HG03108 (cell line): ENCODE data around the gene SMYD3.
A peak's percentile ranks its signal among the peaks of the same experiment; 100 is the strongest.

ENCODE experiments used
- ATAC-seq: cut with Tn5 transposase; IDR thresholded peaks from one replicate; pipeline ENCODE4 v1.9.1; 2021; ENCODE audit warnings: moderate library complexity; ENCODE audit not compliant: unreplicated experiment

SMYD3 gene

DNA sequence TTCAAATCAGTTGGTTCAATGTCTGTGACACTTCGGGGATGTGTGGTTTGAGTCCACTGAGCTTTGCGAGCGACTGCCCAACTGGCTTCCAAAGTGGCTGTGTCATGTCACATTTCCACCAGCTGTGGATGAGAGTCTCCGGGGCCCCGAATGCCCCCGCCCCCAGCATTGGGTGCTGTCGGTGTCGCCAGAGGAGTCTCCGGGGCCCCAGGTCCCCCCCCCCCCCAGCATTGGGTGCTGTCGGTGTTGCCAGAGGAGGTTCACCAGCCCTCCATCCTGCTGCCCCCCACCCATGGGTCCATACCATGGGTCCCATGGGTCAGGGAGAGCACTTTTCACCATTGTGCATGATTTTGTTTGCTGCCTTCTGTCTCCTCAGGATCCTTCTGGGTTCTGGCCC is 9.0 kb upstream of the SMYD3 start:
- ATAC-seq: no peak

DNA sequence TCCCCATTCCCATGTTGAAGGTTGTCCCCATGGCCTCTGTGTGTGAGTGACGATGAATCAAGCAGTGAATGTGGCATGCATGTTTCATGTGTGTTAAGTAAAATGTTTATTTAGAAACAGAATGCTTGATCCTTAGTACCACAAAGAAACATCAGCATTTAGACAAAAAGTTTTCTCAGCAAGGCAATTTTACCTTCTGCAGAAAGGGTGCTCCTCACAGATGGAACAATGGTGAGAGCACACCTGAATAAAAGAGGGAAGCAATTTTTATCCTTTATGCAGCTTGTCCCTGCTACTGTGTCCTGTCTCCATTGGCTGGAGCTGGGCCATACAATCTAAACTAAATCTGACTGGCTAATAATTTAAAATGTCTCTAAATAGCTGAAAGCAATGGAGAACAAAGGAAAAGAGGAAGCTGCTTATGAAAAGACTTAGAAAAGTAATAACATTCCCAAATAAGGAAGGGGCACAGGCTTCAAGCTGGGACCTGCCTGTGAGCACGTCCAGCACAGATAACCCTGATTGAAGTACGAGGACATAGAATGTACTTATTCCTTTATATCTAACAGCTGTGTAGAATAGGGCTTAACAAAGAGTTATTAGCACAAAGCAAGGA is 8.4 kb upstream of the SMYD3 start:
- ATAC-seq: no peak

DNA sequence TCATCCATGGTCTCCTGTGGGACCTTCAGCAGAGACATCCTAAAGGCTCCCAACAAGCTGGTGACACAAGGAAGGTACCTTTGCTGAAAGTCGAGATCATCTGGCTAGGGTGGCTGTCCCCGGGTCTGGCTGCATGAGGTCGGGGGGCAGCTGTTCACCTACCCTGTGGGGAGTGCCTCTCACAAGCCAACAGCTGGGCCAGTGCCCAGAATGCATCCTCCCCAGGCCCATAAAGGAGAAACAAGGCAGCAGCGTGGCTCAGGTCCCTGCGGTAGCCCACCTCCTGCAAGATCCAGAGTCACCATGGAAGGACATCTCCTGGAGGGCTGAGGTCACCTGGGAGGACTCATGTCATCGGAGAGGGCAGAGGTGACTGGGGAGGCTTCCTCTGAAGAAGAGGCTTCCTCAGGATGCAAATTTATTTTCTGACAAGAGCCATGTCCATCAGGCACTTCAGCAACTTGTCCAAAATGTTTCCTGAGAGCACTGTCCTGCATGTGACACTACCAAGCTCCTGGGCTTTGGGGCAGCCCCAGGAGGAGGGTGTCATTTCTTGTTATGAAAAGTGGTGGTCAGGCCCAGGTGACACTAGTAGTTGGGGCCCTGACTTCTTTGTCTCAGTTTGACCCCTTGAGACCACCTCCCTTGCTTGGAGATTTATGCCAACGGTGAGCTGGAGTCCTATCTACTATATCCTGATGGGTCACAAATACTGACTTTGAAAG is 6.7 kb upstream of the SMYD3 start:
- ATAC-seq: no peak

- ATAC-seq: no peak
Measured at GRCh38 chr1:246513041-246513440, 6.0 kb upstream of the SMYD3 start.

- no peak for ATAC-seq
Measured at GRCh38 chr1:246512635-246513034, 5.6 kb upstream of the SMYD3 start.

- ATAC-seq: no peak
Measured at GRCh38 chr1:246512230-246512629, 5.2 kb upstream of the SMYD3 start.

GRCh38 chr1:246511203-246511602 is 4.1 kb upstream of the SMYD3 start:
- no peak for ATAC-seq

DNA sequence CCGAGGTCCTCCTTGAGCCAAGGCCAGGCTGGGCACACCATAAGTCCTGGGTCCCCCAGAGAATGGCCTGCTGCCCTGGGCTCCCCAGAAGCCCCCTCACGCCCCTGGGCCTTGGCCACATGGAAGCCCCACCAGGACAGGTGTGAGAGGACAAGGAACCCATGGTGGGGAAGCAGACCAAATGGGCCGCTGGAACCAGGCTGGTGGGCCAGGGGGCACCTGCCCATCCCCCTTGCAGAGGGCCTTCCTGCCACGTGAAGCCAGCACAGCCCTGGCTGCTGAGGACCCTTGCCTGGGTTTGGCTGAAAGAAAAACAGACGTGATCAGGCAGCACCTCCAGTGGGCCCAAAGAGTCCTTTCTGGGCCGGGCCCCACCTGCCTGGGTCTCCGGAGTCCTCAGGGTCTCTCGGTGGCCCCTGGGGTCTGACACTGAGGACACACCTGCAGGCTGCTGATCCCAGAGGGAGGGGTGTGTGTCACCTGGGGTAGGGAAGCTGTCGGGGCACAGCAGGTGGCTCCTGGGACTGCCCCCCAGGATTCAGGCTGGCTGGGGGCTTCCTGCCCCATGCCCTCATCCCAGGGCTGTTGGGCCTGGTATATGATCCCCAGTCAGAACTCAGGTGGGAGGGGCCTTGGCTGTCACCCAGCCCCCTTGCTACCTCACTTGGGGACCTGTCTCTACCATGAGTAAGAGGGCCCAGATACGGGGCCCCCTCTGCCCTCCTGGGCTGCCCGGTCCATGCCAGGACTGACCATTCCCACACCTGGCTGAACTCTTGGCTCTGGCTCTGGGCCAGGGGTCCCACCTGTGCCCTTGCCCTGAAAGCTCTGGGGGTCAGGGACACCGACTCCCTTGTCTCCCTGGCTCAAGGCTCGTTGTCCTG is 3.3 kb upstream of the SMYD3 start:
- ATAC-seq: no peak

DNA sequence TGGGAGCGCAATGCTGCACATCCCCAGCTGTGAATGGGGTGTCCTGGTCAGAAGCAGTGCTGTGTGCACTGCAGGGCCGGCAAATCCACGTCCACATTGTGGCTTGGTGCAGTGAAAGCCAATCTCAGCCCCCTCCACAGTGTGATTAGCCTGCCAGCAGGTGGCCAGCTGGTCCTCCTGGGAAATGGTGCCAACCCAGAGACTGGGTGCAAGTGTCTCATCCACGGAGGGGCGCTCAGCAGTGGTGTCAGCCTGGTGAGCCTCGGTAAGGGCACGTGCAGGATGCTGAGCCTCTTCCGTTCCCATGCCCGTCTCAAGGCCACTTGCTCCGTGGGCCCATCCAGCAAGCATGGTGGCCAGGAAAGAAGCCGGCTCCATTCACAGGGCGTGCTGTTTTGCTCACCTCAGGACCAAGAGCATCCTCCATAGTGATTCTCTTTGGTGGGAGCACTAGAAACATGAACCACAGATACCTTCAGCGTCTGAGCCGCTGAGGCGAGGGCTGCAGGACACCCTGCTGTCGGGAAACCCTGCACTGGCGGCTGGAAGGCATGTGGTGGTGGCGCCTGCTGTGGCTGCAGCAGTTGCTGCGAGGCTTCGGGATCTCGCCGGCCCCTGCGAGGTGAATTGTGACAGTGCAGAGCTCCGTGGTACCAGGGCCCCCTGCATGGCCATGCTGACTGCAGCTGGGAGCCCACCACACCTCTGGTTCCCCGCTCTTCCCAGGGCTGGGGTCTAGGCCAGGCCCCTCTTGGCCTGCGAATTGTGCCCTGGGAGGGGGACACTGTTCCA is 2.0 kb upstream of the SMYD3 start:
- ATAC-seq: no peak

- peak; percentile 8 for ATAC-seq
Measured at GRCh38 chr1:246506367-246506673, 759 bp downstream of the SMYD3 start.

GRCh38 chr1:246503341-246503740 is 3.7 kb downstream of the SMYD3 start:
- ATAC-seq: no peak

DNA sequence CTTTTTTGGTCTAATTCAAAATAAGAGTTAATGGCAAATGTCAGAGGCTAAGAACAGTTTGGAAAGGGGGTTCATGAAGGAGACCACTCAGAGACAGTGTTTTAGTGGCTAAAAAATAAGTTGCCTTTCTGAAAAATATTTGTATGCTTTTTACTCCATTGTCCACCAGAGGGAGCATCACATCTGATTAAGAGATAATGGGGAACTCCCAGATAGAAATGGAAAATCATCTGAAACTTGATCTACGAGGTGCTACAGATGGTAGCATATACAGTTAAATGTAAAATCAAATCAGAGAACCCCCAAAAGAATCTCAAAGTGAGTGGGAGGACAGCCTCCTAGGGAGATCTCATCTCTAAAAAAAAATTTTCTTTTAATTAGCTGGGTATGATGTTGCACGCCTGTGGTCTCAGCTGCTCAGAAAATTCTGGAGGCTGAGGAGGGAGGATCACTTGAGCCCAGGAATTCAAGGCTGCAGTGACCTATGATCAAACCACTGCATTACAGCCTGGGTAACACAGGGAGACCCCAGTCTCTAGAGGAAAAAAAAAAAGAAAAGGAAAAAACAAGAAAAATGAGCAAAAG is 9.7 kb downstream of the SMYD3 start:
- peak; percentile 61 for ATAC-seq

- ATAC-seq: no peak
Measured at GRCh38 chr1:246492611-246493245, 14.4 kb downstream of the SMYD3 start.

DNA sequence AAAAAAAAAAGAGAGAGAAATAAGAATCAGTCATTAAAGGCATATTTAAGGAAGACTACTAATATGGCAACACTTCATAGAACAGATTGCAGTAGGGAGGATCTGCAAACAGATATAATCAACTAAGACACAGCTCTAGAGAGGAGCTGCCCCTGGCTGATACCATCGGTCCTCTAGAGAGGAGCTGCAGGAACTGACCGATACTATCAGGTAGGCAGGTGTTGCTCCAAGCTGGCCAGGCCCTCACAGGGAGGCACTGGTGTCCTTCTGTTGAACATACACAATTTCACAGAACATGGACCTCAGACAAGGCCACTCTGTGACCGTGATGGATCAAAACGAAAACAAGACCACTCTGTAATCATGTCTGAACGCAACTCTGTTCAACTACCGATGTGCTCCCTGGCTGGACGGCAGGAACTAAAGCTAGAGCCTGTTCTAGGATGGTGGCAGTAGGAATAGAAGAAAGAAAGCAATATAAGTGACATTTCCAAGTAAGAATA is 15.5 kb downstream of the SMYD3 start:
- no peak for ATAC-seq

- ATAC-seq: no peak
Measured at GRCh38 chr1:246488674-246489073, 18.4 kb downstream of the SMYD3 start.

- ATAC-seq: no peak
Measured at GRCh38 chr1:246483569-246483933, 23.5 kb downstream of the SMYD3 start.

DNA sequence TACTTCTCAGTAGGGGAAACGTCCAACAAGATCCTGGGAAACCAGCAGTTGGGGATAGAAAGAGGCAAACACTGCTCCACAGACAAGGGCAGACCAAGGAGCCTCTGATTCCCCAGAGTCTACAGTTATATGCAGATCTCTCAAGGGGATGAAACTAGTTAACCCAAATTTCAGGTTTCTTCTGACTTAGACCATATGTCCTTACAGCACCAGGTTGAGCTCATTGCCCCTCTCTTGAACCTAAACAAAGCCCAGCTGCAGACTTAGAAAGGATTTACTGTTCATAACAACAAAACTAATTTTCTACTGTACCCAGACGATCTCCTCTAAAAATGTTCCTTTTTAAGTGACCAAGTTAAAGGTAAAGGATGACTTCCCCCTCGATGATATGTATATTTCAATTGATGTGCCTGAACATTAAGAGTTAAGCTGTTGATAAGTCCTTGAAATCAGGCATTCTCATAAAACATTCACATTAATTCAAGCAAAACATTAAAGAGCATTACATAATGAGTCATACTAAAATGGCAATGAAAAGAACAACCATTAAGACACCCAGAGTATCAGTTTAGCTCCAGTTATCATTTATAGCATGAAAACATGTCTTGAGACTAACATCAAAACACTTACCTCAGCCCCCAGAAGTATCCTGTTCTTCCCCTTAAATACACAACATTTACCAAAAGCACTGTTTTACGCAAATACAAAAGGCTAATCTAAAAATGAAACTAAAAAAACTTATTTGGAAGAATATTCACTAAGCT is 24.1 kb downstream of the SMYD3 start:
- no peak for ATAC-seq

DNA sequence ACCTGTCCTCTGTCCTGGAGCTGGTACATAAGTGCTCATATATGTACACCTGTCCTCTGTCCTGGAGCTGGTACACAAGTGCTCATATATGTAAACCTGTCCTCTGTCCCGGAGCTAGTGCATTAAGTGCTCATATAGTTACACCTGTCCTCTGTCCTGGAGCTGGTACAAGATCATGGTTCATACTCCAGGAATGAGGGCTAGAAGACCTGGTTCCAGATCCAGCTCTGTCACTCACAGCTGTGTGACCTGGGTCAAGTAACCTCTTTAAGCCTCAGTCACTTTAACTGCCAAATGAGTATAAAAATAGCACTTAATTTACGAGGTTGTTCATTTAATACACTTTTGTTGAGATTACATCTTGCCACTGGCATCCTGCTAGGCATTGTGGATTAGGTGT is 28.0 kb downstream of the SMYD3 start:
- ATAC-seq: no peak

- ATAC-seq: no peak
Measured at GRCh38 chr1:246477634-246478033, 29.4 kb downstream of the SMYD3 start.

- ATAC-seq: no peak
Measured at GRCh38 chr1:246476771-246477170, 30.3 kb downstream of the SMYD3 start.
